GM21723 (cell line): Measurements from ENCODE around the gene GDF9.

Source experiments
- ATAC-seq: cut with Tn5 transposase; IDR thresholded peaks from one replicate; pipeline ENCODE4 v1.9.1; 2021; ENCODE audit warnings: mild to moderate bottlenecking, moderate library complexity; ENCODE audit not compliant: unreplicated experiment

GDF9 gene

GRCh38 chr5:132822650-132823480 lies 43.4 kb downstream of the GDF9 start:
- no peak for ATAC-seq

GRCh38 chr5:132821791-132822190 lies 44.5 kb downstream of the GDF9 start:
- no peak for ATAC-seq

- ATAC-seq: no peak
Measured at GRCh38 chr5:132821350-132821749, 44.9 kb downstream of the GDF9 start.

GRCh38 chr5:132820162-132820754 lies 46.0 kb downstream of the GDF9 start:
- peak; percentile 82 for ATAC-seq

- no peak for ATAC-seq
Measured at GRCh38 chr5:132819468-132819867, 46.8 kb downstream of the GDF9 start.

- ATAC-seq: no peak
Measured at GRCh38 chr5:132817011-132817410, 49.3 kb downstream of the GDF9 start.

- ATAC-seq: no peak
Measured at GRCh38 chr5:132816554-132816953, 49.7 kb downstream of the GDF9 start.

GRCh38 chr5:132816083-132816482 lies 50.2 kb downstream of the GDF9 start:
- ATAC-seq: no peak

GRCh38 chr5:132815454-132815853 lies 50.8 kb downstream of the GDF9 start:
- no peak for ATAC-seq

GRCh38 chr5:132814503-132815294 lies 51.6 kb downstream of the GDF9 start:
- no peak for ATAC-seq

- ATAC-seq: no peak
Measured at GRCh38 chr5:132813599-132814502, 52.4 kb downstream of the GDF9 start.

- ATAC-seq: no peak
Measured at GRCh38 chr5:132812781-132813598, 53.3 kb downstream of the GDF9 start, which contains the start of gene SOWAHA. Gene SOWAHA, plus strand, starts transcription at chr5:132813302. Its CDS starts 320 bp downstream, at chr5:132813622.

- no peak for ATAC-seq
Measured at GRCh38 chr5:132812123-132812765, 54.0 kb downstream of the GDF9 start.
